WERI-Rb-1 (cell line): ENCODE data around the gene MRPS17.
A peak's percentile ranks its signal among the peaks of the same experiment; 100 is the strongest.

ENCODE experiments used
- DNase-seq: peaks from one replicate; pipeline ENCODE4 v3.0.0-alpha.2; 2020
- H3K27ac ChIP-seq: fragments of 250-450 bp; sonication (Bioruptor Pico); 2 replicates; pipeline ENCODE4 v1.5.1; 2020; ENCODE audit warnings: mild to moderate bottlenecking, moderate library complexity
- H3K27me3 ChIP-seq: fragments of 250-450 bp; sonication (Bioruptor Pico); 2 replicates; pipeline ENCODE4 v1.5.1; 2021; ENCODE audit warnings: mild to moderate bottlenecking, low read depth, moderate library complexity; ENCODE audit not compliant: insufficient read depth, severe bottlenecking
- H3K36me3 ChIP-seq: fragments of 250-450 bp; sonication (Bioruptor Pico); 2 replicates; pipeline ENCODE4 v1.5.1; 2020; ENCODE audit warnings: mild to moderate bottlenecking, moderate library complexity
- H3K4me3 ChIP-seq: 2 replicates; pipeline ENCODE4 v1.5.1; 2011; ENCODE audit warnings: low read depth, mild to moderate bottlenecking, control low read depth, low read length
- H3K9me3 ChIP-seq: fragments of 250-450 bp; sonication (Bioruptor Pico); 2 replicates; pipeline ENCODE4 v1.5.1; 2021; ENCODE audit warnings: mild to moderate bottlenecking, moderate library complexity; ENCODE audit not compliant: severe bottlenecking
- CTCF ChIP-seq: IDR thresholded peaks from 2 replicates; pipeline ENCODE4 v1.5.1; 2011; ENCODE audit warnings: low read depth, mild to moderate bottlenecking, control low read depth, inconsistent platforms, low read length

MRPS17 gene

GRCh38 chr7:55966851-55967250 lies 15.2 kb downstream of the MRPS17 start:
- Histone ChIP-seq H3K27ac (peak overlapping the region; percentile 40), H3K27me3 (no peaks in the 10 kb centered on the region)
- TF ChIP-seq CTCF = no peak

GRCh38 chr7:55969391-55969790 lies 17.7 kb downstream of the MRPS17 start:
- Histone ChIP-seq H3K27ac (no peak overlapping the region), H3K4me3 (no peak overlapping the region), H3K36me3 (peaks cover 4% of the 10 kb centered on the region), H3K9me3 (no peaks in the 10 kb centered on the region), H3K27me3 (no peaks in the 10 kb centered on the region)
- no peak for DNase-seq
- TF ChIP-seq CTCF = no peak

More at GRCh38 chr7:55966851-55967250, 15.2 kb downstream of the MRPS17 start:
- Histone ChIP-seq H3K9me3 (no peaks in the 10 kb centered on the region), H3K4me3 (no peak overlapping the region), H3K36me3 (peaks cover 4% of the 10 kb centered on the region)
- peak; percentile 24 for DNase-seq

DNA sequence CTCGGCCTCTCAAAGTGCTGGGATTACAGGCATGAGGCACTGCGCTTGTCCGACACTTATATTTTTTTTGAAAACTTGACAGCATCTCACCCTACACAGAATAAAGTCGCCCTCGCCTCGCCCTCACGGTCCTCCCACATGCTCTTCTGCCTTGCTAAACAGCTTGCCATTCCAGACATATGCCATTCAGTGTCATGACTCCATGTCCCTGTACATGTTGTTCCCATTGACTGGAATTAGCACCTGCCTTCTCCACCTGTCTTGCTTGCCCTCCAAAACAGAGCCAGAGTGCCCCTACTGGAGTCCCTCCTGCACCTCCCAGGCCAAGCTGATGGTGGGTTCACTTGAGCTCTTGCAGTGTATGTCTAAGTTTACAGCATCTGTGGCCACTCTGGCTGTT lies 18.9 kb downstream of the MRPS17 start:
- Histone ChIP-seq H3K27ac (no peak overlapping the region), H3K4me3 (no peak overlapping the region), H3K9me3 (no peaks in the 10 kb centered on the region), H3K36me3 (peaks cover 4% of the 10 kb centered on the region), H3K27me3 (no peaks in the 10 kb centered on the region)
- no peak for DNase-seq
- TF ChIP-seq CTCF = no peak

DNA sequence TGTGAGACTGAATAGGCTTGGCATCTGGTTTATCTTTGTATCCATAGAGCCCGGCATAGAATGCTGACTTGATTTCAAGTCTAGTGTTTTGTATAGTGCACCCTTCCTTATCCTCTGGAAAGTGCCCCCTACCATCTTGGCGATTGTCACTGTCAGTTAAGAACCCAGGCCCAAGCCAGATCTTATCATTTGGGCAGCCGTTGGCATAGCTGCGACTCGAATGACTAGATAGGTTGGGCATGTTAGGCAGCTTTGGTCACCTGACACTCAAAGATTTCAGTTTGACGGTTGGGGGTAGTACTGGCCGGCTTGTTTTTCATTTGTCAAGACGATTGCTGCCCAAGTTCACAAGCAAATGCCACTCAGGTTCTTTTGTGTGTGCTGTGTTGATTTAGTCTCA lies 19.3 kb downstream of the MRPS17 start:
- H3K27ac ChIP-seq = no peak overlapping the region
- DNase-seq = no peak
- H3K4me3 ChIP-seq = no peak overlapping the region
- H3K36me3 ChIP-seq = peaks cover 4% of the 10 kb centered on the region
- no peak for TF ChIP-seq CTCF
- no peaks in the 10 kb centered on the region for H3K27me3 ChIP-seq
- no peaks in the 10 kb centered on the region for H3K9me3 ChIP-seq

- Histone ChIP-seq H3K27ac (no peak overlapping the region), H3K9me3 (no peaks in the 10 kb centered on the region), H3K4me3 (no peak overlapping the region), H3K36me3 (peaks cover 10% of the 10 kb centered on the region), H3K27me3 (no peaks in the 10 kb centered on the region)
- no peak for TF ChIP-seq CTCF
- DNase-seq = no peak
Measured at GRCh38 chr7:55973747-55974250, 22.1 kb downstream of the MRPS17 start.

DNA sequence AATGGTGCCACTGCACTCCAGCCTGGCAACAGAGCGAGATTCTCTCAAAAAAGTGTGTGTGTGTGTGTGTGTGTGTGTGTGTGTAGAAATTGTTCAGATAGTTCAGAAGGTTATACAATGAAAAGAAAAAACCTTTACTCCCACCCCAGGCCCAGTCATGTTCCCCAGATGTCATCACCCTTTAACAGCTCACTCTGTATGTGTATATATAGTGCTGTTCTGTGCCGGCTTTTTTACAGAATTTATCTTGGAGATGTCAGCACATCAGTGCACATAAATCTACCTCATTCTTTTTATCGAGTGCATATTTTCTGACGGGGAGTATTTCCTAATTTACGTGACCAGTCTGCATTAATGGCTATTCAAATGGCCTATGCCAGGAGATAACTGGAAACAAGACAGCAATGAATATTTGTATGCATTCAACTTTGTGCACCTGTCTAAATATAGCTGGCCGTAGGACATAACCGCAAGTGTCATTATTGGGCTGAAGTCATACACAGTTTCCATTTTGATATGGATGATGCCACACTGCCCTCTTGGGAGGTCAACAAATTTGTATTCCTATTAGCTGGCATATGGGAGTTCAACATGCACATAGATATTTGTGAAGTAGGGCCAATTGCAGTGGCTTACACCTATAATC lies 24.4 kb downstream of the MRPS17 start:
- Histone ChIP-seq H3K27me3 (no peaks in the 10 kb centered on the region), H3K4me3 (no peak overlapping the region), H3K27ac (no peak overlapping the region), H3K9me3 (no peaks in the 10 kb centered on the region), H3K36me3 (peaks cover 30% of the 10 kb centered on the region)
- DNase-seq = no peak
- no peak for TF ChIP-seq CTCF
